Prostate gland (tissue), 2 donors: ENCODE results near the gene PADI1. TPM values are rescaled to one million over a fixed set of nuclear protein-coding genes. Genes with fewer than 3 reads are reported as not detected.

ENCODE experiments used
- DNase-seq: peaks from one replicate; pipeline ENCODE4 v3.0.0-alpha.2; 2019; ENCODE audit warnings: low spot score
- H3K27ac ChIP-seq, 2 donors: fragments of 200-600 bp; sonication (generic); 2 replicates each; pipeline ENCODE4 v1.5.1; 2017 to 2019
- H3K27me3 ChIP-seq: fragments of 200-600 bp; sonication (generic); replicated peaks from 2 replicates; pipeline ENCODE4 v1.5.1; 2019; ENCODE audit not compliant: insufficient read depth
- H3K36me3 ChIP-seq, 2 donors: fragments of 200-600 bp; sonication (generic); 1 replicate in 1 of 2; 2 replicates in 1 of 2; pipeline versions ENCODE4 v1.5.1 to v1.8.1; 2017 to 2019
- H3K4me1 ChIP-seq: fragments of 200-600 bp; sonication (generic); replicated peaks from 2 replicates; pipeline ENCODE4 v1.5.1; 2019
- H3K4me3 ChIP-seq, 2 donors: fragments of 200-600 bp; sonication (generic); 2 replicates each; pipeline ENCODE4 v1.5.1; 2017 to 2019
- H3K9me3 ChIP-seq: fragments of 200-600 bp; sonication (generic); 2 replicates; pipeline ENCODE4 v1.5.1; 2017
- CTCF ChIP-seq, 4 experiments: fragments of 200-600 bp in 2 of 4; fragments of 450-650 bp in 2 of 4; sonication (generic) in 2 of 4; IDR thresholded peaks; 1 replicate in 3 of 4; 2 replicates in 1 of 4; pipeline ENCODE4 v1.5.1; 2016 to 2019; ENCODE audit warnings: antibody characterized with exemption in 4 of 4, mild to moderate bottlenecking in 2 of 4, moderate library complexity in 2 of 4
- POLR2A ChIP-seq: fragments of 450-650 bp; IDR thresholded peaks from one replicate; pipeline ENCODE4 v1.6.1; 2016; ENCODE audit warnings: antibody characterized with exemption, mild to moderate bottlenecking
- POLR2AphosphoS5 ChIP-seq: sonication (generic); formaldehyde crosslinking; IDR thresholded peaks from one replicate; pipeline ENCODE4 v1.6.1; 2017; ENCODE audit warnings: antibody characterized with exemption
- WGBS: methylation state at CpG from one replicate; pipeline ENCODE4 v1.1.5; 2018; 5-methylcytosine and 5-hydroxymethylcytosine counted together
- intact Hi-C: fragments of 100-400 bp; cut with DNase I; formaldehyde crosslinking; loops from one replicate; pipeline ENCODE4 v1.14.2; 2022
- total RNA-seq, 2 donors: library from RNA; depleted of rRNA; stranded (reverse); fragments of >200 nt; gene quantifications; one replicate each; pipeline ENCODE4 v1.1.0, GENCODE V29; 2016

PADI1 gene
- total RNA-seq, 2 donors from 2014 or later, result 0.18 to 0.34 TPM

- WGBS, result 74% methylated on average over 8 of the region's 8 CpGs
- TF ChIP-seq CTCF (IDR thresholded peaks at IDR 0.05), result no peak
- TF ChIP-seq POLR2AphosphoS5, result no peak
- no peak for TF ChIP-seq POLR2A
- H3K27ac ChIP-seq, result no peak overlapping the region
- DNase-seq, result no peak
- no peak overlapping the region for H3K4me3 ChIP-seq
- no peaks in the 10 kb centered on the region for H3K27me3 ChIP-seq
- no peaks in the 10 kb centered on the region for H3K4me1 ChIP-seq
- H3K9me3 ChIP-seq, result no peaks in the 10 kb centered on the region
- intact Hi-C loops, result no loop called here
- no peaks in the 10 kb centered on the region for H3K36me3 ChIP-seq
Observed at GRCh38 chr1:17277511-17278159, 72.7 kb downstream of the PADI1 start.

GRCh38 chr1:17278996-17279830 is 74.3 kb downstream of the PADI1 start:
- Histone ChIP-seq H3K36me3 (no peaks in the 10 kb centered on the region), H3K27me3 (no peaks in the 10 kb centered on the region), H3K4me3 (no peak overlapping the region), H3K9me3 (no peaks in the 10 kb centered on the region), H3K4me1 (no peaks in the 10 kb centered on the region), H3K27ac (no peak overlapping the region)
- WGBS, result 91% methylated on average over 14 of the region's 14 CpGs
- no peak for TF ChIP-seq POLR2A
- TF ChIP-seq CTCF (IDR thresholded peaks at IDR 0.05), result no peak
- TF ChIP-seq POLR2AphosphoS5, result no peak
- DNase-seq, result no peak
- intact Hi-C loops, result no loop called here

- Histone ChIP-seq H3K36me3 (no peaks in the 10 kb centered on the region), H3K27ac (no peak overlapping the region), H3K4me3 (no peak overlapping the region), H3K27me3 (no peaks in the 10 kb centered on the region), H3K4me1 (no peaks in the 10 kb centered on the region), H3K9me3 (no peaks in the 10 kb centered on the region)
- 85% methylated on average over 7 of the region's 7 CpGs for WGBS
- intact Hi-C loops, result no loop called here
- no peak for DNase-seq
- TF ChIP-seq POLR2A, result no peak
- no peak for TF ChIP-seq POLR2AphosphoS5
- TF ChIP-seq CTCF (IDR thresholded peaks at IDR 0.05), result no peak
Observed at GRCh38 chr1:17280436-17280835, 75.5 kb downstream of the PADI1 start.

GRCh38 chr1:17280894-17281293 is 76.0 kb downstream of the PADI1 start:
- H3K9me3 ChIP-seq, result no peaks in the 10 kb centered on the region
- WGBS, result 94% methylated on average over 2 of the region's 2 CpGs
- no peaks in the 10 kb centered on the region for H3K27me3 ChIP-seq
- H3K36me3 ChIP-seq, result no peaks in the 10 kb centered on the region
- intact Hi-C loops, result no loop called here
- no peak for DNase-seq
- no peak overlapping the region for H3K4me3 ChIP-seq
- TF ChIP-seq CTCF (IDR thresholded peaks at IDR 0.05) (no peak), POLR2AphosphoS5 (no peak), POLR2A (no peak)
- no peak overlapping the region for H3K27ac ChIP-seq
- no peaks in the 10 kb centered on the region for H3K4me1 ChIP-seq

GRCh38 chr1:17281775-17282181 is 76.8 kb downstream of the PADI1 start:
- WGBS, result 62% methylated on average over 8 of the region's 8 CpGs
- no peak overlapping the region for H3K4me3 ChIP-seq
- DNase-seq, result no peak
- no peaks in the 10 kb centered on the region for H3K9me3 ChIP-seq
- no peak for TF ChIP-seq POLR2AphosphoS5
- TF ChIP-seq POLR2A, result no peak
- no peak for TF ChIP-seq CTCF (IDR thresholded peaks at IDR 0.05)
- no peaks in the 10 kb centered on the region for H3K27me3 ChIP-seq
- H3K4me1 ChIP-seq, result no peaks in the 10 kb centered on the region
- intact Hi-C loops, result no loop called here
- no peaks in the 10 kb centered on the region for H3K36me3 ChIP-seq
- H3K27ac ChIP-seq, result no peak overlapping the region
